B cell (primary cell): Measurements from ENCODE around the gene BRWD1. TPM values are rescaled to one million over a fixed set of nuclear protein-coding genes. Genes with fewer than 3 reads are reported as not detected.
A peak's percentile ranks its signal among the peaks of the same experiment; 100 is the strongest.

Experiments
- ATAC-seq: fragments of 200-7000 bp; cut with Tn5 transposase; one replicate; pipeline ENCODE4 v1.10.0; 2021; ENCODE audit warnings: low read depth, mild to moderate bottlenecking, moderate number of reproducible peaks, moderate library complexity
- CTCF ChIA-PET: fragments of 350-600 bp; sonication (Branson Sonifier 250); formaldehyde crosslinking; loops from one replicate; lab custom pipeline; 2021; ENCODE audit warnings: antibody characterized with exemption, inconsistent platforms; lab: Charles Lee
- POLR2A ChIA-PET: fragments of 350-600 bp; sonication (Branson Sonifier 250); formaldehyde crosslinking; loops from one replicate; lab custom pipeline; 2021; ENCODE audit warnings: antibody characterized with exemption; lab: Charles Lee
- DNase-seq: peaks from one replicate; pipeline ENCODE4 v3.0.0; 2013
- H2AFZ ChIP-seq: 2 replicates; pipeline ENCODE4 v1.6.1; 2012; ENCODE audit warnings: mild to moderate bottlenecking, low read depth, low read length; ENCODE audit not compliant: insufficient read depth, poor library complexity, severe bottlenecking
- H3K27ac ChIP-seq, 2 donors: 1 replicate in 1 of 2; 2 replicates in 1 of 2; pipeline ENCODE4 v1.5.1; 2012 to 2013; ENCODE audit warnings: low read length in 2 of 2, mild to moderate bottlenecking in 2 of 2, moderate library complexity in 1 of 2
- H3K27me3 ChIP-seq, 4 experiments: fragments of 200-600 bp in 1 of 4; sonication (generic) in 1 of 4; replicated peaks in 1 of 4; 1 replicate in 2 of 4; 2 replicates in 2 of 4; pipeline versions ENCODE4 v1.6.1 to v1.7.0; 2013 to 2016; ENCODE audit warnings: low read length in 3 of 4, mild to moderate bottlenecking in 2 of 4, mixed read lengths in 1 of 4, moderate library complexity in 1 of 4; ENCODE audit not compliant: insufficient read depth in 4 of 4, control insufficient read depth in 3 of 4; ENCODE audit errors: control extremely low read depth in 1 of 4
- H3K36me3 ChIP-seq, 2 experiments: replicated peaks in 1 of 2; 1 replicate in 1 of 2; 2 replicates in 1 of 2; pipeline versions ENCODE4 v1.6.1 to v1.7.1; 2013; ENCODE audit warnings: low read length in 1 of 2; ENCODE audit not compliant: insufficient read depth in 2 of 2, control insufficient read depth in 1 of 2; ENCODE audit errors: control extremely low read depth in 1 of 2, extremely low read depth in 1 of 2
- H3K4me1 ChIP-seq, 2 donors: fragments of 200-600 bp in 1 of 2; sonication (generic) in 1 of 2; 1 replicate in 1 of 2; 2 replicates in 1 of 2; pipeline versions ENCODE4 v1.5.1 to v1.6.1; 2013 to 2017; ENCODE audit warnings: low read length in 2 of 2; ENCODE audit not compliant: control insufficient read depth in 2 of 2, insufficient read depth in 2 of 2
- H3K4me2 ChIP-seq: replicated peaks from 2 replicates; pipeline ENCODE3; 2012; ENCODE audit warnings: mild to moderate bottlenecking, low read depth, low read length; ENCODE audit not compliant: poor library complexity, severe bottlenecking
- H3K4me3 ChIP-seq, 5 experiments: fragments of 200-600 bp in 1 of 5; sonication (generic) in 1 of 5; 1 replicate in 3 of 5; 2 replicates in 2 of 5; pipeline versions ENCODE4 v1.5.1 to v1.7.0; 2011 to 2016; ENCODE audit warnings: low read length in 4 of 5, mild to moderate bottlenecking in 4 of 5, low read depth in 2 of 5, control low read depth in 1 of 5, moderate library complexity in 1 of 5; ENCODE audit not compliant: insufficient read depth in 1 of 5; ENCODE audit errors: control extremely low read depth in 1 of 5, extremely low read depth in 1 of 5
- H3K79me2 ChIP-seq: fragments of 200-600 bp; sonication (generic); one replicate; pipeline ENCODE4 v1.6.0; 2016; ENCODE audit warnings: low read length; ENCODE audit not compliant: control insufficient read depth, insufficient read depth
- H3K9ac ChIP-seq: fragments of 200-600 bp; sonication (generic); 2 replicates; pipeline ENCODE4 v1.6.1; 2017; ENCODE audit warnings: mild to moderate bottlenecking, low read length, moderate library complexity
- H3K9me3 ChIP-seq, 3 donors: one replicate each; pipeline versions ENCODE4 v1.6.1 to v1.7.1; 2013; ENCODE audit warnings: low read length in 2 of 3; ENCODE audit not compliant: control insufficient read depth in 2 of 3, insufficient read depth in 1 of 3; ENCODE audit errors: control extremely low read depth in 1 of 3
- H4K20me1 ChIP-seq: 2 replicates; pipeline ENCODE4 v1.6.0; 2012; ENCODE audit warnings: mild to moderate bottlenecking, low read length; ENCODE audit not compliant: insufficient read depth, control insufficient read depth, poor library complexity, severe bottlenecking
- H3K27ac Mint-ChIP-seq: one replicate; pipeline ENCODE4 v1.8.0; 2021; ENCODE audit warnings: mixed read lengths
- H3K27me3 Mint-ChIP-seq: one replicate; pipeline ENCODE4 v1.8.0; 2021; ENCODE audit warnings: mixed read lengths
- H3K4me1 Mint-ChIP-seq: one replicate; pipeline ENCODE4 v1.8.0; 2021; ENCODE audit warnings: mixed read lengths
- H3K4me3 Mint-ChIP-seq: one replicate; pipeline ENCODE4 v1.8.0; 2021; ENCODE audit warnings: mixed read lengths
- H3K9me3 Mint-ChIP-seq: one replicate; pipeline ENCODE4 v1.8.0; 2022; ENCODE audit warnings: mixed read lengths; ENCODE audit not compliant: insufficient read depth
- CTCF ChIP-seq: fragments of 200-600 bp; IDR thresholded peaks from one replicate; pipeline ENCODE4 v1.8.0; 2022; ENCODE audit warnings: antibody characterized with exemption, mild to moderate bottlenecking
- EZH2 ChIP-seq: IDR thresholded peaks from 2 replicates; pipeline ENCODE4 v1.6.1; 2012; ENCODE audit warnings: borderline replicate concordance, low read depth, mild to moderate bottlenecking, moderate library complexity, low read length; ENCODE audit not compliant: insufficient read depth, poor library complexity, severe bottlenecking
- WGBS: methylation state at CpG from one replicate; pipeline ENCODE4 v1.1.5; 2013; ENCODE audit warnings: missing lambda C conversion rate; ENCODE audit not compliant: insufficient coverage; 5-methylcytosine and 5-hydroxymethylcytosine counted together
- intact Hi-C: fragments of 100-400 bp; cut with micrococcal nuclease; formaldehyde crosslinking; loops from one replicate; pipeline ENCODE4 v1.10.0; 2022
- polyA plus RNA-seq: library from polyadenylated mRNA; depleted of rRNA; stranded (reverse); fragments of >200 nt; gene quantifications from 2 replicates; pipeline ENCODE4 v1.2.3, GENCODE V29; 2012
- total RNA-seq, 2 donors: library from RNA; stranded (reverse); fragments of 120-200 nt in 1 of 2; gene quantifications; 1 replicate in 1 of 2; 2 replicates in 1 of 2; pipeline versions ENCODE4 v1.2.3 to v1.2.4, GENCODE V29; 2013 to 2022

BRWD1 gene
- total and polyA plus RNA-seq, 2 donors (not counting 1 experiment from before 2014, with no cell fraction given), result 9.4 to 93.9 TPM

DNA sequence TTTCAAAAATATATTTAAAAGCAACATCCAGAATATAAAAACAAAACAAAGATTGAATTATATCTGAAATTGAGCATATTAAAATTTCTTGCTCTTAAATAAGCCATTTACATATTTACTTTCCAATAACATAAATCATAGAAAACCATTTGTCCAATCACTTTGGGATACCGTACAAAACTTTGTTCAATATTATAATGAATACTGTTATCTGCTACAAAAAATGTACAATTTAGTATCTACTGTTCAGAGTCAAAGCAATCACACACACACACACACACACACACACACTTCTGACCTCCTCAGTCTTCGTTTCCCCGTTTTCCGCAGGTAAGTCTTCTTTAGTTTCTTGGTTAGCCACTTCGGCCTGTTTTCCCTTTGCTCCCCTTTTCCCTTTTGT, 31.4 kb upstream of the BRWD1 start:
- Histone ChIP-seq H3K4me1 (peaks cover 15 to 18% of the 10 kb centered on the region in 2 donors), H3K36me3 (peaks cover 0 to 47% of the 10 kb centered on the region in 2 experiments), H3K79me2 (peaks cover 27% of the 10 kb centered on the region), H3K9ac (no peak overlapping the region), H3K4me3 (no peak overlapping the region), H3K27ac (peak overlapping the region in 1 of 2 donors; percentile 35), H3K9me3 (no peaks in the 10 kb centered on the region), H2AFZ (no peak overlapping the region), H4K20me1 (peaks cover 25% of the 10 kb centered on the region), H3K4me2 (no peak overlapping the region), H3K27me3 (no peaks in the 10 kb centered on the region)
- ATAC-seq, result no peak
- DNase-seq, result no peak
- CTCF ChIA-PET, result interaction anchor here (1.1 kb wide), 1 partner anchor 43 kb away, joined by 4 read pairs; no protein-coding TSS in a partner anchor
- WGBS, result no CpG with 5 or more reads among the region's 5 CpGs
- no peaks in the 10 kb centered on the region for H3K9me3 Mint-ChIP-seq
- no peak overlapping the region for H3K4me3 Mint-ChIP-seq
- intact Hi-C loops, result no loop called here
- no peaks in the 10 kb centered on the region for H3K27me3 Mint-ChIP-seq
- TF ChIP-seq EZH2, result no peak
- TF ChIP-seq CTCF, result no peak
- no peak overlapping the region for H3K27ac Mint-ChIP-seq
- peaks cover 29% of the 10 kb centered on the region for H3K4me1 Mint-ChIP-seq
- POLR2A ChIA-PET, result no interaction called here

GRCh38 chr21:39341249-39341923, 28.0 kb upstream of the BRWD1 start:
- WGBS, result 100% methylated on average over 2 of the region's 6 CpGs
- H3K9ac ChIP-seq, result no peak overlapping the region
- peaks cover 9% of the 10 kb centered on the region for H3K79me2 ChIP-seq
- ChIA-PET CTCF (interaction anchor here (0.7 kb wide), 1 partner anchor 114 kb away, joined by 3 read pairs; no protein-coding TSS in a partner anchor), POLR2A (no interaction called here)
- no peaks in the 10 kb centered on the region for H3K27me3 ChIP-seq
- no peak overlapping the region for H2AFZ ChIP-seq
- H3K4me3 ChIP-seq, result no peak overlapping the region
- no peak for ATAC-seq
- H3K4me1 ChIP-seq, result peaks cover 0 to under 1% of the 10 kb centered on the region in 2 donors
- H3K27ac ChIP-seq, result no peak overlapping the region
- peaks cover 0 to 40% of the 10 kb centered on the region in 2 experiments for H3K36me3 ChIP-seq
- peaks cover 12% of the 10 kb centered on the region for H4K20me1 ChIP-seq
- Mint-ChIP-seq H3K9me3 (no peaks in the 10 kb centered on the region), H3K4me3 (no peak overlapping the region), H3K27ac (no peak overlapping the region), H3K27me3 (no peaks in the 10 kb centered on the region), H3K4me1 (peaks cover 16% of the 10 kb centered on the region)
- intact Hi-C loops, result no loop called here
- DNase-seq, result no peak
- no peak for TF ChIP-seq CTCF
- TF ChIP-seq EZH2, result no peak
- H3K4me2 ChIP-seq, result no peak overlapping the region
- no peaks in the 10 kb centered on the region for H3K9me3 ChIP-seq
